ENCODE data around the gene LBX1. TPM values are rescaled to one million over a fixed set of nuclear protein-coding genes. Genes with fewer than 3 reads are reported as not detected.

Gene LBX1
- total RNA-seq, 1 donor from 2014 or later, result not detected

DNA sequence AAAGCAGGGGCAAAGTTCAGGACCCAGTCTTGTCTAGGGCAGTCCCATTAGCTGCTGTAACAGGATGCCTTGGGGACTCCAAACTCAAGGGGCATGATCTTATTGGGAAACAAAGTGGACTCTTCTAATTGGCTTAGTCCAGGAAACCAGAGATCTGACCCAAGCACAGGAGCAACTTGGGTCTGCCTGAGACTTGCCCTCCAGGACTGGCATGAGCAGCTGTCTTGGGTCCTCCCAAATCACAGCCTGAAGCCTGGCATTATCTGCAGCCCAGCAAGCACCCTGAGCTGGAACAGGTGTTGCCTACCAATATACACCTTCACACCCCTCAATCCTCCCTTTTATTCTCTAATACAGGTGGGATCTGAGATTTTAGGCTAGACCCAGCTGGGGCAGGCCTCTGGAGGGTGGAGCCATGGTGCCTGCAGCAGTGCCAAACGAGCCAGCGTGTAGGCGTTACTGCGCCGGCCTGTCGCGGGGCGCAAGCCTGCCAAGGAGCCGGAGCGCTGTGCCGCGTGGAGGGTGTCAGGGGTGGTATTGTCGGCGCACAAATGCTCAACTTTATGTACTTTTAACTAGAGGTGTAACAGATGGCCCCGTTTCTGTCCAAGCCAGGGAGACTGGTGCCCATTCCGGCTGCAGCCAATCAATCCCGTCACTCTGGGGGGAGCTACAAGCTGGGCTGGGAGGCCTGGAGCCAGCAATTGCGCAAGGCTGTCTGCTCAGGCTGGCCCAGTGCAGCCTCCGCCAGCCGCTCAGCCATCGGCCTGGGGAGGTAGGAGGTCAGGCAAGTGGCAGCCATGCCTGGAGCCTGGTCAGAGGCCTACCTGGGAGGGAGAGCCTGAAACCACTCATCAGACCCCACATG, 12.8 kb upstream of the LBX1 start:
- intact Hi-C loops (cut with micrococcal nuclease), result no loop called here
- Mint-ChIP-seq H3K4me1 (peaks cover 6% of the 10 kb centered on the region), H3K27me3 (peaks cover 63% of the 10 kb centered on the region), H3K36me3 (ENCODE audit: low read depth) (no peaks in the 10 kb centered on the region), H3K9me3 (no peaks in the 10 kb centered on the region), H3K27ac (no peak overlapping the region), H3K4me3 (no peak overlapping the region)
- ATAC-seq (ENCODE audit: low read depth) (no peak), DNase-seq (no peak)
- TF ChIP-seq, protein P1, sequence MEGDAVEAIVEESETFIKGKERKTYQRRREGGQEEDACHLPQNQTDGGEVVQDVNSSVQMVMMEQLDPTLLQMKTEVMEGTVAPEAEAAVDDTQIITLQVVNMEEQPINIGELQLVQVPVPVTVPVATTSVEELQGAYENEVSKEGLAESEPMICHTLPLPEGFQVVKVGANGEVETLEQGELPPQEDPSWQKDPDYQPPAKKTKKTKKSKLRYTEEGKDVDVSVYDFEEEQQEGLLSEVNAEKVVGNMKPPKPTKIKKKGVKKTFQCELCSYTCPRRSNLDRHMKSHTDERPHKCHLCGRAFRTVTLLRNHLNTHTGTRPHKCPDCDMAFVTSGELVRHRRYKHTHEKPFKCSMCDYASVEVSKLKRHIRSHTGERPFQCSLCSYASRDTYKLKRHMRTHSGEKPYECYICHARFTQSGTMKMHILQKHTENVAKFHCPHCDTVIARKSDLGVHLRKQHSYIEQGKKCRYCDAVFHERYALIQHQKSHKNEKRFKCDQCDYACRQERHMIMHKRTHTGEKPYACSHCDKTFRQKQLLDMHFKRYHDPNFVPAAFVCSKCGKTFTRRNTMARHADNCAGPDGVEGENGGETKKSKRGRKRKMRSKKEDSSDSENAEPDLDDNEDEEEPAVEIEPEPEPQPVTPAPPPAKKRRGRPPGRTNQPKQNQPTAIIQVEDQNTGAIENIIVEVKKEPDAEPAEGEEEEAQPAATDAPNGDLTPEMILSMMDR (IDR thresholded peaks at IDR 0.05), result no peak
- CTCF ChIA-PET, result interaction anchor here (1.6 kb wide), 1 partner anchor 28 kb away, joined by 3 read pairs; no protein-coding TSS in a partner anchor
- POLR2A ChIA-PET, result no interaction called here

DNA sequence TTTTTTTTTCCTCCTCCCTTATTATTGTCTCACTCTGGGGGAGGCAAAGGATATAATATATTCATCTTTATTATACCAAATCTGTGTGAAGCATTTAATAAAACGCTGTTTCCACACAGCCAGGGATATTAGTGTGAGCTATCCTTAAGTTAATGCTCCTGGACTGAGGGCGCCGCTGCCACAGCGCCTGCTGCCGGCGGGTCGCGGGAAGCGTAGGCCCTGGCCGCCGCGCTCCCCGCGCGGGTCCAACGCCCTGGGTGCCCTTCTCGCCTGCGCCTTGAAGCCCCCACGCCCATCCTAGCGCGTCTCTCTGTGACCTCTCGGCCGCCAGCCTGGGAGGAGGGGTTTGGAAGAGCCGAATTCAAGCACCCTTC, 9.5 kb upstream of the LBX1 start:
- DNase-seq, result no peak

DNA sequence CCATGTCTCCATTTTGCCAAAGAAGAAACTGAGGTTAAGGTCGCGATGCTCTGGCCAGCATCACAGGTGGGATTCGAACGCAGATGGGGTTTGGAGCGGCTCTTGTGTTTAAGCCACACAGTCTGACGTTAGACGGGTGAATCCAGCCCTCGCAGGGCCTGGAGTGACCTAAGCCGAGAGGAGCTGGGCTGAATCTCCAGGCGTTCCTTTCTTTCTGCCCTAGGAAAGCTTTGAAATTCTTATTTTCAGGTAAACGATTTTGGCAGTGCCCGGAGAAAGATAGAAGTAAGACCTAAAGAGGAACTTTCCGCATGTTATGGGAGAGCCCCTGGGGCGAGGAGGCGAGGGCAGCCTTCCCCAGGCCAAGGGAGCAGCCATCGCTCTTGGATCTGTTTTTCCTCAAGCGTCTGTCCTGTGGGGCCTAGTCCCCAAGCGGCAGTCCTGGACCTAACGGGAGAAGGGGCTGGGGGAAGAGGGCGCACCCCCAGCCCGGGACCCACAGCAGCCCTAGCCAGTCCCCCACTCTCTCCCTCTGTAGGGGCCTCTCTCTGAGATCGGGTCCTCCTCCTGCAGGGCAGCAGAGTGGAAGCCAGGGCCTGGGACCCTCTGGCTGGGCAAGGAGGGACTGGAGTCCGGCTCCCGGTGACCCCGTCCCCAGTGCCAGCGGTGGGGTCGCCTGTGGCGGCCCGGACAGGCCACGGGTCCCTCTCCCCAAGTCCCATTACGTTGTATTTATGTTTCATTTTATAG, 8.9 kb upstream of the LBX1 start:
- Mint-ChIP-seq H3K27me3 (peaks cover 65% of the 10 kb centered on the region), H3K36me3 (ENCODE audit: low read depth) (no peaks in the 10 kb centered on the region), H3K27ac (no peak overlapping the region), H3K9me3 (no peaks in the 10 kb centered on the region), H3K4me1 (peaks cover 10% of the 10 kb centered on the region), H3K4me3 (peak overlapping the region; percentile 53)
- TF ChIP-seq, protein P1 (IDR thresholded peaks at IDR 0.05), result no peak
- DNase-seq (no peak), ATAC-seq (ENCODE audit: low read depth) (no peak)
- ChIA-PET CTCF (interaction anchor here (0.8 to 0.9 kb wide), 2 partner anchors 24 to 25 kb away, joined by 3 to 4 read pairs; no protein-coding TSS in a partner anchor), POLR2A (no interaction called here)
- intact Hi-C loops (cut with micrococcal nuclease), result loop anchor here (5.0 kb wide), 1 partner anchor 411 kb away; no protein-coding TSS in a partner anchor

More for the DNA sequence above, 9.5 kb upstream of the LBX1 start:
- Mint-ChIP-seq H3K9me3 (no peaks in the 10 kb centered on the region), H3K27me3 (peaks cover 66% of the 10 kb centered on the region), H3K27ac (no peak overlapping the region), H3K36me3 (ENCODE audit: low read depth) (no peaks in the 10 kb centered on the region), H3K4me3 (no peak overlapping the region), H3K4me1 (peaks cover 10% of the 10 kb centered on the region)
- TF ChIP-seq, protein P1 (IDR thresholded peaks at IDR 0.05), result no peak
- intact Hi-C loops (cut with micrococcal nuclease), result loop anchor here (5.0 kb wide), 1 partner anchor 411 kb away; no protein-coding TSS in a partner anchor
- POLR2A ChIA-PET, result no interaction called here
- CTCF ChIA-PET, result interaction anchor here (0.8 kb wide), 1 partner anchor 77 kb away, joined by 3 read pairs; no protein-coding TSS in a partner anchor
- no peak for ATAC-seq (ENCODE audit: low read depth)

GRCh38 chr10:101237081-101237981, 8.1 kb upstream of the LBX1 start:
- POLR2A ChIA-PET, result interaction anchor here (0.6 kb wide), 1 partner anchor 167 kb away, joined by 3 read pairs; no protein-coding TSS in a partner anchor
- intact Hi-C loops (cut with micrococcal nuclease), result loop anchor here (5.0 kb wide), 1 partner anchor 410 kb away; no protein-coding TSS in a partner anchor
- Mint-ChIP-seq H3K27ac (no peak overlapping the region), H3K4me1 (peaks cover 10% of the 10 kb centered on the region), H3K4me3 (peak overlapping the region; percentile 53), H3K9me3 (no peaks in the 10 kb centered on the region), H3K36me3 (ENCODE audit: low read depth) (no peaks in the 10 kb centered on the region), H3K27me3 (peaks cover 66% of the 10 kb centered on the region)
- CTCF ChIA-PET, result interaction anchor here (0.8 to 0.9 kb wide), 2 partner anchors 23 to 24 kb away, joined by 3 to 4 read pairs; no protein-coding TSS in a partner anchor
- ATAC-seq (ENCODE audit: low read depth) (peak; percentile 28), DNase-seq (no peak)
- TF ChIP-seq, protein P1 (IDR thresholded peaks at IDR 0.05), result no peak

Measured in activated B cell treated with CpG ODN at 0.5 μM for 24 hours (primary cell).